Activated naive CD8-positive, alpha-beta T cell treated with anti-CD3 and anti-CD28 coated beads, Interleukin-2, amount 10 ng/mL, durations not matched to agents 7 days and 5 days (primary cell): Measurements from ENCODE around the gene SERPINB10. TPM values are rescaled to one million over a fixed set of nuclear protein-coding genes. Genes with fewer than 3 reads are reported as not detected.
"Not testable (repeated sequence)": the region's sequence is repeated elsewhere in the genome, so short reads cannot be mapped to it uniquely, and the experiment has no call there.

ENCODE experiments used
- ATAC-seq: fragments of 150-1000 bp; cut with Tn5 transposase; one replicate; pipeline ENCODE4 v1.10.0; 2021; ENCODE audit warnings: low read depth, moderate library complexity
- POLR2A ChIA-PET: fragments of 350-600 bp; sonication (Branson Sonifier 250); formaldehyde crosslinking; loops from one replicate; lab custom pipeline; 2021; ENCODE audit warnings: antibody characterized with exemption; lab: Charles Lee
- DNase-seq: peaks from one replicate; pipeline ENCODE4 v3.0.0; 2021
- H3K27ac Mint-ChIP-seq: one replicate; pipeline ENCODE4 v1.8.0; 2022; ENCODE audit warnings: mild to moderate bottlenecking, mixed read lengths
- H3K27me3 Mint-ChIP-seq: one replicate; pipeline ENCODE4 v1.8.0; 2022; ENCODE audit warnings: mild to moderate bottlenecking, moderate library complexity, mixed read lengths
- H3K36me3 Mint-ChIP-seq: one replicate; pipeline ENCODE4 v1.8.0; 2021; ENCODE audit warnings: mild to moderate bottlenecking, mixed read lengths
- H3K4me1 Mint-ChIP-seq: one replicate; pipeline ENCODE4 v1.8.0; 2021; ENCODE audit warnings: mixed read lengths
- H3K4me3 Mint-ChIP-seq: one replicate; pipeline ENCODE4 v1.8.0; 2022; ENCODE audit warnings: mild to moderate bottlenecking, moderate library complexity, mixed read lengths
- H3K9me3 Mint-ChIP-seq: one replicate; pipeline ENCODE4 v1.8.0; 2021; ENCODE audit warnings: mixed read lengths
- total RNA-seq, 2 experiments: library from RNA; stranded (reverse); gene quantifications; one replicate each; pipeline ENCODE4 v1.2.3, GENCODE V29; 2021

SERPINB10 gene
- total RNA-seq, 2 experiments from 2014 or later: not detected

GRCh38 chr18:63936932-63937393 is 29.2 kb downstream of the SERPINB10 start:
- H3K9me3 Mint-ChIP-seq: no peaks in the 10 kb centered on the region
- H3K4me3 Mint-ChIP-seq: no peak overlapping the region
- ATAC-seq: no peak
- no peak overlapping the region for H3K27ac Mint-ChIP-seq
- peaks cover 18% of the 10 kb centered on the region for H3K27me3 Mint-ChIP-seq
- no peaks in the 10 kb centered on the region for H3K36me3 Mint-ChIP-seq
- no peak for DNase-seq
- peaks cover 3% of the 10 kb centered on the region for H3K4me1 Mint-ChIP-seq
- POLR2A ChIA-PET: interaction anchor here (0.9 kb wide), 1 partner anchor 33 kb away, joined by 3 read pairs; the partner anchor contains the start of gene SERPINB8

- H3K27me3 Mint-ChIP-seq: peaks cover 30% of the 10 kb centered on the region
- H3K27ac Mint-ChIP-seq: no peak overlapping the region
- no peaks in the 10 kb centered on the region for H3K9me3 Mint-ChIP-seq
- ATAC-seq: no peak
- H3K4me1 Mint-ChIP-seq: peaks cover 3% of the 10 kb centered on the region
- no peak for DNase-seq
- no peaks in the 10 kb centered on the region for H3K36me3 Mint-ChIP-seq
- POLR2A ChIA-PET: no interaction called here
- no peak overlapping the region for H3K4me3 Mint-ChIP-seq
Measured at GRCh38 chr18:63940008-63940407, 32.2 kb downstream of the SERPINB10 start.

- DNase-seq, ATAC-seq, H3K36me3 Mint-ChIP-seq, H3K4me3 Mint-ChIP-seq, H3K27ac Mint-ChIP-seq, H3K4me1 Mint-ChIP-seq, H3K9me3 Mint-ChIP-seq, POLR2A ChIA-PET: not testable (repeated sequence)
- H3K27me3 Mint-ChIP-seq: peaks cover 29% of the 10 kb centered on the region
Measured at GRCh38 chr18:63940543-63941050, 32.8 kb downstream of the SERPINB10 start.

GRCh38 chr18:63947051-63947790 is 39.5 kb downstream of the SERPINB10 start:
- Mint-ChIP-seq H3K27ac (no peak overlapping the region), H3K9me3 (no peaks in the 10 kb centered on the region), H3K4me1 (peaks cover 15% of the 10 kb centered on the region), H3K27me3 (peaks cover 44% of the 10 kb centered on the region), H3K4me3 (no peak overlapping the region), H3K36me3 (no peaks in the 10 kb centered on the region)
- POLR2A ChIA-PET: no interaction called here
- ATAC-seq (no peak), DNase-seq (no peak)

GRCh38 chr18:63949068-63949737 is 41.4 kb downstream of the SERPINB10 start, which contains the start of gene HMSD:
TSS of gene HMSD (plus strand) at chr18:63949301. CDS start at chr18:63953456, 4,155 bp downstream.
- POLR2A ChIA-PET: no interaction called here
- peaks cover 15% of the 10 kb centered on the region for H3K4me1 Mint-ChIP-seq
- H3K27me3 Mint-ChIP-seq: peaks cover 36% of the 10 kb centered on the region
- peak within 1 kb of the TSS; percentile 54 for H3K4me3 Mint-ChIP-seq
- DNase-seq (peak; percentile 53), ATAC-seq (peak; percentile 90)
- no peaks in the 10 kb centered on the region for H3K36me3 Mint-ChIP-seq
- H3K27ac Mint-ChIP-seq: no peak within 1 kb of the TSS
- H3K9me3 Mint-ChIP-seq: no peaks in the 10 kb centered on the region

GRCh38 chr18:63951302-63951705 is 43.5 kb downstream of the SERPINB10 start:
- no peak overlapping the region for H3K4me3 Mint-ChIP-seq
- ATAC-seq (no peak), DNase-seq (no peak)
- H3K9me3 Mint-ChIP-seq: no peaks in the 10 kb centered on the region
- POLR2A ChIA-PET: no interaction called here
- H3K4me1 Mint-ChIP-seq: peaks cover 15% of the 10 kb centered on the region
- H3K27me3 Mint-ChIP-seq: peaks cover 29% of the 10 kb centered on the region
- H3K36me3 Mint-ChIP-seq: no peaks in the 10 kb centered on the region
- no peak overlapping the region for H3K27ac Mint-ChIP-seq

- ATAC-seq: no peak
- H3K27me3 Mint-ChIP-seq: peaks cover 30% of the 10 kb centered on the region
- H3K4me3 Mint-ChIP-seq: no peak overlapping the region
- H3K9me3 Mint-ChIP-seq: no peaks in the 10 kb centered on the region
- H3K27ac Mint-ChIP-seq: no peak overlapping the region
- H3K4me1 Mint-ChIP-seq: peaks cover 7% of the 10 kb centered on the region
- POLR2A ChIA-PET: no interaction called here
- no peaks in the 10 kb centered on the region for H3K36me3 Mint-ChIP-seq
- DNase-seq: no peak
Measured at GRCh38 chr18:63953811-63954210, 46.1 kb downstream of the SERPINB10 start.

- no peak overlapping the region for H3K27ac Mint-ChIP-seq
- POLR2A ChIA-PET: no interaction called here
- H3K9me3 Mint-ChIP-seq: no peaks in the 10 kb centered on the region
- ATAC-seq (no peak), DNase-seq (no peak)
- no peaks in the 10 kb centered on the region for H3K4me1 Mint-ChIP-seq
- no peak overlapping the region for H3K4me3 Mint-ChIP-seq
- H3K27me3 Mint-ChIP-seq: peaks cover 37% of the 10 kb centered on the region
- H3K36me3 Mint-ChIP-seq: no peaks in the 10 kb centered on the region
Measured at GRCh38 chr18:63956755-63957154, 49.0 kb downstream of the SERPINB10 start.

- POLR2A ChIA-PET: no interaction called here
- no peaks in the 10 kb centered on the region for H3K9me3 Mint-ChIP-seq
Measured at GRCh38 chr18:63960891-63961290, 53.1 kb downstream of the SERPINB10 start.

GRCh38 chr18:63961435-63961980 is 53.8 kb downstream of the SERPINB10 start:
- POLR2A ChIA-PET: no interaction called here
- H3K36me3 Mint-ChIP-seq: no peaks in the 10 kb centered on the region
- no peak overlapping the region for H3K4me3 Mint-ChIP-seq
- ATAC-seq (no peak), DNase-seq (no peak)
- H3K27ac Mint-ChIP-seq: no peak overlapping the region
- H3K27me3 Mint-ChIP-seq: peaks cover 23% of the 10 kb centered on the region
- H3K9me3 Mint-ChIP-seq: no peaks in the 10 kb centered on the region
- no peaks in the 10 kb centered on the region for H3K4me1 Mint-ChIP-seq

More at GRCh38 chr18:63960891-63961290, 53.1 kb downstream of the SERPINB10 start:
- ATAC-seq (no peak), DNase-seq (no peak)
- Mint-ChIP-seq H3K27me3 (peaks cover 29% of the 10 kb centered on the region), H3K4me3 (no peak overlapping the region), H3K27ac (no peak overlapping the region), H3K36me3 (no peaks in the 10 kb centered on the region), H3K4me1 (no peaks in the 10 kb centered on the region)

- POLR2A ChIA-PET: no interaction called here
- no peak overlapping the region for H3K4me3 Mint-ChIP-seq
- H3K27me3 Mint-ChIP-seq: peaks cover 18% of the 10 kb centered on the region
- no peaks in the 10 kb centered on the region for H3K9me3 Mint-ChIP-seq
- no peak overlapping the region for H3K27ac Mint-ChIP-seq
- H3K36me3 Mint-ChIP-seq: no peaks in the 10 kb centered on the region
- no peak for DNase-seq
- no peaks in the 10 kb centered on the region for H3K4me1 Mint-ChIP-seq
- no peak for ATAC-seq
Measured at GRCh38 chr18:63962137-63962536, 54.4 kb downstream of the SERPINB10 start.

- peak; percentile 45 for ATAC-seq
- no peak for DNase-seq
- no peaks in the 10 kb centered on the region for H3K4me1 Mint-ChIP-seq
- peaks cover 10% of the 10 kb centered on the region for H3K27me3 Mint-ChIP-seq
- H3K4me3 Mint-ChIP-seq: no peak overlapping the region
- POLR2A ChIA-PET: no interaction called here
- H3K27ac Mint-ChIP-seq: no peak overlapping the region
- no peaks in the 10 kb centered on the region for H3K9me3 Mint-ChIP-seq
- no peaks in the 10 kb centered on the region for H3K36me3 Mint-ChIP-seq
Measured at GRCh38 chr18:63963615-63964256, 56.0 kb downstream of the SERPINB10 start.

- H3K27ac Mint-ChIP-seq: no peak overlapping the region
- no peaks in the 10 kb centered on the region for H3K9me3 Mint-ChIP-seq
- ATAC-seq (no peak), DNase-seq (no peak)
- H3K36me3 Mint-ChIP-seq: no peaks in the 10 kb centered on the region
- H3K4me3 Mint-ChIP-seq: no peak overlapping the region
- peaks cover 9% of the 10 kb centered on the region for H3K4me1 Mint-ChIP-seq
- POLR2A ChIA-PET: no interaction called here
- H3K27me3 Mint-ChIP-seq: peaks cover 5% of the 10 kb centered on the region
Measured at GRCh38 chr18:63964908-63965307, 57.1 kb downstream of the SERPINB10 start.
